NCI-H1694 (cell line): ENCODE data around the gene ETF1.

Experiments used
- DNase-seq: peaks from one replicate; lab custom pipeline; 2025; lab: John Stamatoyannopoulos, UW

ETF1 gene

DNA sequence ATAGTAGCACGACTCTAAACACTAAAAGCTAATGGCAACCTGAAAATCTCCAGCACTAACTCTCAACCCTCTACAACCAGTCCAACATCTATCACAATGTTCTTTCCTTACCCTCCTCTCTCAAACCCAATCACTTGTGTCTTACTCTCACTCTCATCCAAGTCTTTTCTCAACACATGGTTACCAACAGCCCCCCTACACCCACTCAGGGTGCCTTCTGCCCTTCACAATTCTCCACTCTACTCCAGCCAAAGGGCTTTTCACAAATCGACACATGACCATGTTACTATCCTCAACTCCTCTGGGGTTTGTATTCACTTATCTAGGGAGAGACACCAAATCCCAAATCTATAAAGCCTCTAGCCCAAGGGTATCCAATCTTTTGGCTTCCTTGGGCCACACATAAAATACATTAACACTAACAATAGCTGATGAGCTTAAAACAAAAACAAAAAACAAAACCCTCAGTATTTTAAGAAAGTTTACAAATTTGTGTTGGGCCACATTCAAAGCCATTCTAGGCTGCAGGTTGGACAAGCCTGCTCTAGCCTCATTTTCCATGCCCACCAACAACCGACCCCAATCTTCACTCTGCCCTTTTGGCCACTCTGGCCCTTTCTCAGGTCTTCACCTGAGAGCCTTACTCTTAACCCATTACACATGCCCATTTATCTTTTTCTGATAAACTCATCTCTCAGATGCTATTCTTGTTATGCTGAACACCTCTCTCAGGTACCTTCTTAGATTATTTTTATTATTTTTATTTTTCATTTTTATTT lies 20.5 kb upstream of the ETF1 start:
- no peak for DNase-seq

DNA sequence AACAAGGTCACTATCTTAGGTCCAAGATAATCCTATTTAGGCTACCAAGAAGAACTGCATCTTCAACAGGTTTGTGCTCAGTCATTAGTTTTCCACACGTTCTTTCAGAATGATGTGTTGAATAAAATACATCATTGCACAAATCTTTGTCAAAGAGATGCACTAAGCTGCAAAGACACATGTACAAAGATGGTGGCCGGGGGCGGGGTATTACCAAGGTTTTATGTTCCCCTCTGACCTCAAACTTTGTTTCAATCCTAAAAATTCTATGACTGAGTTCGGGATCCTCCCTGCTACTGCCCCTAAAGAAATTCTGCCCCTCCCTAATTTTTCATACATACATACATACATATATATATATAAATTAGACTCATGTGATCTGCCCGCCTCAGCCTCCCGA lies 17.9 kb upstream of the ETF1 start:
- no peak for DNase-seq

GRCh38 chr5:138559937-138560336 lies 16.9 kb upstream of the ETF1 start:
- DNase-seq = no peak

DNA sequence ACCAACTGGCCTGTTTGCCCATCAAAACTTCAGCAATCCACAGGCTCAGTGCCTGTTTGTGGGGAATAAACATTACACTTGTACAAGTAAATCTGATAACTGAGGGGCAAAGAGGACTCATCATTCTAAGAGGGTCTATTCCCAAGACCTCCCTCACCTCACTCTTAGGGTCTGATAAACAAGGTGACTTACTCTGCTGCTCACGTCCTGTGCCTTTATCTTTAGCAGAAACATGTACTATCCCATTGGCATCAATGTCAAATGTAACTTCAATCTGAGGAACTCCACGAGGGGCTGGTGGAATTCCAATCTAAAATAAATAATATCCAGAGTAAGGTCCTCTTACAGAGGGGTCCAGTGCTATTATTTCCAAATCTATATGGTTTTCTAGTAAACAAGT lies 14.6 kb upstream of the ETF1 start:
- no peak for DNase-seq

DNA sequence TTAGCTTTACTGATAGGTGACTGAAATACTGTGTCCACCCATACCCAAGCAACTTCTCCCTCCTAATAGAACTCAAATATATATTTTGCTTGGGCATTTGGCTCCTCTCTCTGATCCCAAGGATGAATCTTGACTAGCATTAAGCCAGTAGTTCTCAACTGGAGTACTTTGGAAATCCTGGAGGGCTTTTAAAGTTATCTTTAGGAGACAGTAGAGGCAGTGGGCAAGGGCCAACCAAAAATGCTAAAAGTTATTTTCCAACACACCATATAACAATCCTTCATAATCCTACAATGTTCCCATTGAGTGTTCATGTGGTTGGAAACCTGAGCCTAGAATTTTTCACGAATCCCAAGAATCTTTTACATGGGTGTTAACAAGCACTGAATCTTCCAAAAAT lies 11.1 kb upstream of the ETF1 start:
- DNase-seq = no peak

GRCh38 chr5:138553437-138554095 lies 10.5 kb upstream of the ETF1 start:
- DNase-seq = no peak

GRCh38 chr5:138552657-138553056 lies 9.6 kb upstream of the ETF1 start:
- DNase-seq = no peak

DNA sequence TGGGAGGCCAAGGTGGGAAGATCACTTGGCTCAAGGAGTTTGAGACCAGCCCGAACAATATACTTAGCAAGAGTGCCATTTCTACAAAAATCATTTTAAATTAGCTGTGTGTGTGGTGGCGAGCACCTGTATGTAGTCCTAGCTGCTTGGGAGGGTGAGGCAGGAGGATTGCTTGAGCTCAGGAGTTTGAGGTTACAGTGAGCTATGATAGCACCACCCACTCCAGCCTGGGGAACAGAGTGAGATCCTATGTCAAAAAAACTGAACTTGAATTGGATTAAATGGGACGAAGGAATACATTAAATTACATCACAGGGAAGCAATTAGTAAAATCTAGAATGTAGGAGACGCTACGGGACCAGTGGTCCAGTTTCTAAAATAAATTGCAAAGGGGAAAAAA lies 6.4 kb upstream of the ETF1 start:
- DNase-seq = no peak

DNA sequence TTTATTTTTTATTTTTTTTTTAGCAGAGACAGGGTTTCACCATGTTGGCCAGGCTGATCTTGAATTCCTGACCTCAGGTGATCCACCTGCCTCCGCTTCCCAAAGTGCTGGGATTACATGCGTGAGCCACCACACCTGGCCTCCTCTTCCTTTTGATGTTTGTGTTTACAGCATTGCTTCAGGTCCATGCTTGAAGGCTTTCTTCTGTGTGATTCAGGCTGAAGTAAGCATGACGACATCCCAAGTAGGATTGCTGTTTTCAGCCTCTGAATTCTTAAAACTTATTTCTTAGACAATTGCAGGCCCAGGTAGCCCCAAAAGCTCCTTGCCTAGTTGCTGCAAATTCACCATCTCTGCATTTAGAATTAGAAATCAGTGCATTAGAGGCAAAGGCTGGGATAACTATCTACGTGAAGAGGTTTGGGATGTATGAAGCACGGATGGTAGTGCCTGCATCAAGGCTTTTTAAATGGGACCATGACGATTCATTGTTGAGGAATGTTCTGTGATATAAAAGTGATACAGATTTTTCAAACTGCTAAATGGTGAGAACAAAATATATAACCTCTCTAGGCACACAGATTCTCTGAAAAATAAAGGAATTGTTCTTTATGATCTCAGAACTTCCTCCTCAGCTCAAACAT lies 3.0 kb upstream of the ETF1 start:
- no peak for DNase-seq

DNA sequence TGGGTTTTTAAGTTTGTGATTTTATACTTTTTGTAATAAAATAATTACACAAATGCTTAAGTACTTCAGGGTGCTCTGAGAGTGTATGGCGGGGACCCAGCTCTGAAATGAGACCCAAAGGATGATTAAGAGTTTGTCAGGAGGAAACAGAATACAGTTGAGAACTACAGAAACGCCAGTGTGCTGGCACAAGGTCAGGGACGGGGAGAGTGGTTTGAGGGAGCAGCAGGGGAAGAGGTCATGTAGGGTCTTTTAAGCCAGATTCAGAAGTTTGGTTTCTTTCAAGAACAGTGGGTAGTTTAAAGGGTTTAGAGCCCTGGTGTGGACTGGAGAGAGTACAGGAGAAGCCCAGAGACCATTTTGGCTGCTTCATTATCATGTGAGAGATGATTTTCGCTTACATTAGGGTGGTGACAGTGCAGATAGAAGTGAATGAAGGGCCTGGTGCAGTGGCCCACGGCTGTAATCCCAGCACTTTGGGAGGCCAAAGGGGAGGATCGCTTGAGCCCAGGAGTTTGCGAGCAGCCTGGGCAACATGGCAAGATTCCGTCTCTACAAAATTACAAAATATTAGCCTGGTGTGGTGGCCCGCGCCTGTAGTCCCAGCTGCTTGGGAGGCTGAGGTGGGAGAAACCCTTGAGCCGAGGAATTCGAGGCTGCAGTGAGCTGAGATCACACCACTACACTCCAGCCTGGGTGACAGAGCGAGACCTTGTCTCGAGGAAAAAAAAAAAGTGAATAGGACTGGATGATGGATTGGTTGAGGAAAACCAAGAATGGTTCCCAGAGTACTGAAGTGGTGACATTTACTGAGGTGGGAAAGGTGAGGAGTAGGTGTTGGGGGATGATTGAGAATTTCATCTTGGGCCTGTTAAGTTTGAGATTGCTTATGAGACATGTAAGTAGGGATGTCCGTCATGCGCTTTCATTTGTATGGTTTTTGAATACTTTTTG lies 1.4 kb upstream of the ETF1 start:
- no peak for DNase-seq

DNA sequence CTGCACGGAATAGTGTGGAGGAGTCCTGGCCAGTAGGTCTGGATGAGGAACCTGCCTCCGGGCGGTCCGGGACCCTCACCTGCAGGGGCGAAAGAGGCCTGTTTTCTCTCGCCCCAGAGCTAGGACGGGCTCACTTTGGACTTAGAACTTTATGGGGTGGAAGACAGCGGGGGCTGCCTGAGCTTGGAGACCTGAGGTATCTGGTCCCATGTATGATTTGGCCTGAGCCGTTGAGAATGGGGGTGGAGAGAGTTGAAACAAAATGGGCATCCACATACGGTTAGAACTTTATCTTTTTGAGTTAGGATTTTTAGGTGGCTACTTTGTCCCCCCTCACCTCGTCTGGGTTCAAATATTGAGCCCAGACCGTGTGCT lies 681 bp upstream of the ETF1 start:
- DNase-seq = no peak

DNA sequence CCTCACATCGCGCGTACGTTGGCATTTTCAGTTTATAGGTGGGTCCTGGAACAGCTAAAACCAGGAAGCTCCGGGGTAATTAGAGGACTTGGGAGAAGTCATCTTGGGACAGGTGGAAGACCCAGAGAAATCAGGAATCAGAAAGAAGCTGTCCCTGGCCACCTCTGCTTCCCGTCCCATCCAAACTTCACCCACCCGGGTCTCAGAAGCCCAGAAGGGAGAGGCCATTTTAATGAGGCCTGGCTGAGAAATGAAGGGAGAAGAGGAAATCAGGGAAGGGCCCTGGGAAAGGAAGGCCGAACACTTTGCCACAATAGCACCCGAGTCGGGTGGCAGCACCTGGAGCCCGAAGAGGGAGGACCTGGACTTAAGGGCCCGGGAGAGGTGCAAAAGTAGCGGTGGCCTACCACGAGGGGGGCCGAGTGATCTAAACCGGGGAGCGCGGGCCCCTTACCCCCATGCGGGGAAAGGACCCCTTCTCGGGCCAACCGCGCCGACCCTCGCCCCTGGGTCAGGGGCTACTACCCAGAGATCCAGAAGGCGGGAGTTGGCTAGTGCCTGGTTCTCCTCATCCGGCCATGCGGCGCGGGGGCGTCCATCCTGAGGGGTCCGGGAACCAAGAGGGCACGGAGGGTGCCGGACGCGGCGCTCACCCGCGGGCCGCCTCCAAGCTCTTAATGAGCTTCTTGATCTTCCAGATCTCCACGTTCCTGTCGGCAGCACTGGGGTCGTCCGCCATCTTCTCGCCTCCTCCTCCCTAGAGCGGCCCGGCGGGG lies 668 bp downstream of the ETF1 start:
- no peak for DNase-seq

GRCh38 chr5:138541511-138542179 lies 1.4 kb downstream of the ETF1 start:
- no peak for DNase-seq

DNA sequence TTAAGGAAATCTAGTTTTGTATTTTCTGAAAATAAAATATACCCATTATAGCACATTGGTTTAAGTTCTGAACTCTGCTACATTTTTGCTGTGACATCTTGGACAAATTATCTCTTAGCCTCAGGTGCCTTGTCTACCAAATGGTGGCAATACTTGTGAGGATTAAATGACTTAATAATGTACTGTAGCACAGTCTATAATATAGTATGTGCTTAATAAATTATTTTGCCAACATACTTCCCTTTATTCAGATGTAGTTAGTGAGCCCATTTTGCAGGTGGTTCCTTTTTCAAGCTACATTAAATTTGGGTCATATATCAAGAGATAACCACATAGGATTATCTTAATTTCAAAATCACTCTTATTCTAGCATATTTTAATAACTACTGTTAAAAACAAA lies 3.2 kb downstream of the ETF1 start:
- no peak for DNase-seq

DNA sequence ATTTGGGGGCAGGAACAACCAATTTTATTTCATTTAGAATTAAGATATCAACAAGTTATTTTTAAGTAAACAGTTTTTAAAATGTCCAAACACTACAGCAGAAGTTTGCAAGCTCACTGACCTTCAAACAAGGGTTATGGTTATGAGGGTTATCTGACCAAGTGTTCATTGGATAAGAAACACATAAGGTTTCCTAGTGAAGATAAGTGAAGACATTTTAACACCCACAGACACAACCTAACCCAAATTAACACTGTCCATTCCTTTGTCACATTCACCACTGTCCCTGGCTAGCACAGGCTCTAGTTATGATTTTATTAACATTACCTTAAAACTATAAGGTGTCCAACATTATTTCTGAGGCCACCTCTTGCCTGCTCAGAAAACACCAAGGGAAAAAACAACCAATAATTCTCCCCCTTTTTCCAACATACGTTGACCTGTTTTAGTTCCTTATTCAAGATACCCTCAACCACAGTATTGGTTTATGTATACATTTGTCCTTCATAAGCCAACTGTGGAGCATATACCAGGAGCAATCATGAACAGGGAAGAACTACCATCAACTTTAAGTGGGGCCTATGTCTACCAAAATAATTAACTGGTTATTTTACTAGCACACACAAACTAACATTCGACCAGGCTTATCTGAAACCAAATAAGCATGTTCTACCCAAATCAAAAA lies 4.0 kb downstream of the ETF1 start:
- DNase-seq = no peak

- no peak for DNase-seq
These were observed 6.2 kb downstream of the ETF1 start for GRCh38 chr5:138536665-138537315.

DNA sequence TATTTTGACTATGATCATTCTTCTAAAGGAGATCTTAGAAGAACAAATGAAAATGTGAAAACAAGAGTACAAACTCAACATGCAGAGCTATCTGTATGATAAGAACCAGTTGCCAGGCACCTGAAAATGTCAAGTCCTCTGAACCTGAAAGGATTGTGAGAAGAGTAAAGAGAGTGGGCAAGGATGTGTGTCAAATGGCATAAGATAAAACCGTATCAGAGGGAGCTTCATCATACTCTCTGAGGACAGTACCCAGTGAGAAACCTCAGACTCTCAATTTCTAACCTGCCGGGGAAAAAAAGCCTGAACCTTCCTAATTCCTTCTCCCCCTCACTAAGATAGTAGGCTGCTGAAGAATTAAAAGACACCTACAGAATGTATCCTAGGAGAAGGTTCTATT lies 6.8 kb downstream of the ETF1 start:
- no peak for DNase-seq

DNA sequence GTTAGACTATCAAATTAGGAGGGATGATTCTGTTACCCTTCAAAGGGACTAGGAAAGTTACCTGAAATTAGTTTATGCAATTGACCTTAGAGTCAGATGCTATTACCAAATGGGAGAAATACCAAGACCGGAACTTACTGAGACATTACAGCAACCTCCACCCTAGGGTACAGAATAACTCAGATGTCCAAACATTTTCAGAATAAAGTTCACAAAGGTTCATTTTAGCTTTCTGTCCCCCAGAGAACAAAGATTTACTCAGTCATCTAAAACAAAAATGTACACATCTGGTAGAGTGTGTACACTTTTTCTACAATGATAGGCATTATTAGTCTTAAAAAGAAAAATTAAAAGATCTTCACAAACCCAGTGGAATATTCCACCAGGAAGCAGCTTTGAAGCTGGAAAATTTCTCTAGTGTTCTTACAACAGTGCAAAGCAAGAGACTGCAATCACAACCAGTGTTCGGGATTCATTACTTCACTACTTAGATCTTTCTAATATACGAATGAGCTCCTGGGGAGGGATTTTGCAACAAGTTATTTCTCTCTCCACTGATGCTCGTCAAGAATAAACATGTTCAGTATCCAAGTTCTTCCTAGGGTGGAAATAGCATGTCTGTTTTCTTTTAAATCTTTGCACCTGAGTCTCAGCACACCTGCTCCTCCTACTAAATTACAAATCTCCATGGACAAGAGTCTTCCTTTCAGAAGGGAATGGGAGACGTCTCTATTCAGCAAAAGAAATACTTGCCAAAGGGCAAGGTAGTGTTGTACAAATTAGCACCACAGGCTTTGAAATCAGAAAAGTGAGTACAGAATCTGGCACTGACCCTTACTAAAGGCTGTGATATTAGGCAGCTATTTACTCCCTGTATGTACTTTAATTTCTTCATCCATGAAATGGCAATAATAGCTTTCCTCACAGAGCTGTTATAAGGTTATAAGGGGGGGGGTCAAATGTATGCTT lies 8.8 kb downstream of the ETF1 start:
- DNase-seq = no peak

GRCh38 chr5:138529812-138530211 lies 13.2 kb downstream of the ETF1 start:
- DNase-seq = no peak
